ENCODE measurements around the gene DEFB114. TPM values are rescaled to one million over a fixed set of nuclear protein-coding genes. Genes with fewer than 3 reads are reported as not detected.

The DEFB114 gene
- total RNA-seq, 2 donors from 2014 or later: not detected

- H3K36me3 ChIP-seq: no peaks in the 10 kb centered on the region
- no peak for DNase-seq (ENCODE audit: low spot score)
- no peak overlapping the region for H3K27ac ChIP-seq
- no peaks in the 10 kb centered on the region for H3K27me3 ChIP-seq
- no peaks in the 10 kb centered on the region for H3K9me3 ChIP-seq
- TF ChIP-seq CTCF (IDR thresholded peaks at IDR 0.05): no peak
- H3K4me3 ChIP-seq: no peak overlapping the region
- peaks cover 0 to 10% of the 10 kb centered on the region in 2 donors for H3K4me1 ChIP-seq
Measured at GRCh38 chr6:49919261-49919660, 44.7 kb downstream of the DEFB114 start.

GRCh38 chr6:49918787-49919186 lies 45.2 kb downstream of the DEFB114 start:
- Histone ChIP-seq H3K27ac (no peak overlapping the region), H3K27me3 (no peaks in the 10 kb centered on the region), H3K36me3 (no peaks in the 10 kb centered on the region), H3K4me3 (no peak overlapping the region), H3K4me1 (peaks cover 0 to 10% of the 10 kb centered on the region in 2 donors), H3K9me3 (no peaks in the 10 kb centered on the region)
- no peak for TF ChIP-seq CTCF (IDR thresholded peaks at IDR 0.05)
- no peak for DNase-seq (ENCODE audit: low spot score)

GRCh38 chr6:49915035-49915434 lies 48.9 kb downstream of the DEFB114 start:
- Histone ChIP-seq H3K4me3 (no peak overlapping the region), H3K36me3 (no peaks in the 10 kb centered on the region), H3K4me1 (peaks cover 0 to 10% of the 10 kb centered on the region in 2 donors), H3K27ac (no peak overlapping the region), H3K27me3 (no peaks in the 10 kb centered on the region), H3K9me3 (no peaks in the 10 kb centered on the region)
- no peak for TF ChIP-seq CTCF (IDR thresholded peaks at IDR 0.05)
- DNase-seq (ENCODE audit: low spot score): no peak

GRCh38 chr6:49913636-49914375 lies 50.2 kb downstream of the DEFB114 start:
- no peak overlapping the region for H3K27ac ChIP-seq
- H3K4me1 ChIP-seq: peaks cover 0 to 10% of the 10 kb centered on the region in 2 donors
- no peaks in the 10 kb centered on the region for H3K27me3 ChIP-seq
- no peak for DNase-seq (ENCODE audit: low spot score)
- no peak for TF ChIP-seq CTCF (IDR thresholded peaks at IDR 0.05)
- H3K4me3 ChIP-seq: no peak overlapping the region
- H3K9me3 ChIP-seq: no peaks in the 10 kb centered on the region
- H3K36me3 ChIP-seq: no peaks in the 10 kb centered on the region

- Histone ChIP-seq H3K9me3 (no peaks in the 10 kb centered on the region), H3K4me3 (no peak overlapping the region), H3K27ac (no peak overlapping the region), H3K27me3 (no peaks in the 10 kb centered on the region), H3K4me1 (peaks cover 0 to 10% of the 10 kb centered on the region in 2 donors), H3K36me3 (no peaks in the 10 kb centered on the region)
- DNase-seq (ENCODE audit: low spot score): no peak
- TF ChIP-seq CTCF (IDR thresholded peaks at IDR 0.05): no peak
Measured at GRCh38 chr6:49912196-49912595, 51.8 kb downstream of the DEFB114 start.

- DNase-seq (ENCODE audit: low spot score): no peak
- H3K4me1 ChIP-seq: peaks cover 0 to 10% of the 10 kb centered on the region in 2 donors
Measured at GRCh38 chr6:49911252-49911651, 52.7 kb downstream of the DEFB114 start.

More at GRCh38 chr6:49911252-49911651, 52.7 kb downstream of the DEFB114 start:
- TF ChIP-seq CTCF (IDR thresholded peaks at IDR 0.05): no peak
- H3K27ac ChIP-seq: no peak overlapping the region
- H3K4me3 ChIP-seq: no peak overlapping the region
- no peaks in the 10 kb centered on the region for H3K27me3 ChIP-seq
- H3K9me3 ChIP-seq: no peaks in the 10 kb centered on the region
- H3K36me3 ChIP-seq: no peaks in the 10 kb centered on the region

Data from right atrium auricular region (tissue), 2 donors.